HG03432 (cell line): ENCODE measurements around the gene STEAP1B.
"Not testable (repeated sequence)": the region's sequence is repeated elsewhere in the genome, so short reads cannot be mapped to it uniquely, and the experiment has no call there.

Experiments used
- ATAC-seq: cut with Tn5 transposase; IDR thresholded peaks from one replicate; pipeline ENCODE4 v1.9.1; 2021; ENCODE audit warnings: mild to moderate bottlenecking, moderate library complexity; ENCODE audit not compliant: unreplicated experiment

STEAP1B gene

GRCh38 chr7:22499044-22499443 lies 944 bp downstream of the STEAP1B start:
- ATAC-seq = no peak

GRCh38 chr7:22496912-22497311 lies 3.1 kb downstream of the STEAP1B start:
- ATAC-seq = not testable (repeated sequence)

- not testable (repeated sequence) for ATAC-seq
These were observed 3.6 kb downstream of the STEAP1B start for GRCh38 chr7:22496296-22496888.

GRCh38 chr7:22493160-22493925 lies 6.6 kb downstream of the STEAP1B start:
- ATAC-seq = not testable (repeated sequence)

- peak; percentile 75 for ATAC-seq
These were observed 11.1 kb downstream of the STEAP1B start for GRCh38 chr7:22488643-22489462.

- ATAC-seq = no peak
These were observed 11.9 kb downstream of the STEAP1B start for GRCh38 chr7:22487978-22488642.

- ATAC-seq = no peak
These were observed 13.4 kb downstream of the STEAP1B start for GRCh38 chr7:22486597-22486996.

GRCh38 chr7:22485189-22485588 lies 14.8 kb downstream of the STEAP1B start:
- ATAC-seq = no peak

GRCh38 chr7:22482503-22482902 lies 17.5 kb downstream of the STEAP1B start:
- ATAC-seq = no peak

- ATAC-seq = peak; percentile 90
These were observed 18.3 kb downstream of the STEAP1B start for GRCh38 chr7:22481726-22482125.

- no peak for ATAC-seq
These were observed 19.4 kb downstream of the STEAP1B start for GRCh38 chr7:22480523-22481075.

GRCh38 chr7:22477876-22478450 lies 22.0 kb downstream of the STEAP1B start:
- ATAC-seq = no peak

GRCh38 chr7:22477262-22477661 lies 22.7 kb downstream of the STEAP1B start:
- no peak for ATAC-seq

- no peak for ATAC-seq
These were observed 23.2 kb downstream of the STEAP1B start for GRCh38 chr7:22476824-22477223.

GRCh38 chr7:22474645-22475044 lies 25.3 kb downstream of the STEAP1B start:
- no peak for ATAC-seq

- no peak for ATAC-seq
These were observed 29.0 kb downstream of the STEAP1B start for GRCh38 chr7:22470981-22471380.

- ATAC-seq = peak; percentile 84
These were observed 30.4 kb downstream of the STEAP1B start for GRCh38 chr7:22469371-22470143.

GRCh38 chr7:22468609-22469008 lies 31.4 kb downstream of the STEAP1B start:
- no peak for ATAC-seq

GRCh38 chr7:22464299-22464698 lies 35.7 kb downstream of the STEAP1B start:
- ATAC-seq = no peak
